Effector memory CD8-positive, alpha-beta T cell (primary cell): ENCODE results near the gene TMEM53.

Experiments used
- ATAC-seq: fragments of 150-1000 bp; cut with Tn5 transposase; replicated peaks from 2 replicates; pipeline ENCODE4 v1.10.0; 2021; ENCODE audit warnings: mild to moderate bottlenecking, moderate library complexity
- DNase-seq, 3 experiments: peaks; one replicate each; pipeline ENCODE4 v3.0.0; 2021
- H3K27ac Mint-ChIP-seq, 2 donors: one replicate each; pipeline ENCODE4 v1.8.0; 2022; ENCODE audit warnings: mild to moderate bottlenecking in 2 of 2, mixed read lengths in 2 of 2, moderate library complexity in 2 of 2
- H3K27me3 Mint-ChIP-seq, 2 donors: one replicate each; pipeline ENCODE4 v1.8.0; 2022; ENCODE audit warnings: mixed read lengths in 2 of 2
- H3K36me3 Mint-ChIP-seq: one replicate; pipeline ENCODE4 v1.8.0; 2022; ENCODE audit warnings: mild to moderate bottlenecking, moderate library complexity, mixed read lengths; ENCODE audit not compliant: insufficient read depth
- H3K4me1 Mint-ChIP-seq, 2 donors: one replicate each; pipeline ENCODE4 v1.8.0; 2022; ENCODE audit warnings: low read depth in 2 of 2, mixed read lengths in 2 of 2
- H3K4me3 Mint-ChIP-seq, 2 donors: one replicate each; pipeline ENCODE4 v1.8.0; 2022; ENCODE audit warnings: mild to moderate bottlenecking in 2 of 2, mixed read lengths in 2 of 2, moderate library complexity in 2 of 2
- H3K9me3 Mint-ChIP-seq, 2 donors: one replicate each; pipeline ENCODE4 v1.8.0; 2022; ENCODE audit warnings: mixed read lengths in 2 of 2

The TMEM53 gene

GRCh38 chr1:44631647-44632539 lies 42.4 kb downstream of the TMEM53 start:
- Mint-ChIP-seq H3K9me3 (peaks cover 3 to 8% of the 10 kb centered on the region in 2 donors), H3K36me3 (peaks cover 35% of the 10 kb centered on the region), H3K4me1 (peaks cover 45 to 46% of the 10 kb centered on the region in 2 donors), H3K4me3 (peak overlapping the region; percentile 92), H3K27ac (peak overlapping the region; percentile 98 to 99), H3K27me3 (no peaks in the 10 kb centered on the region)
- peak; percentile 87 to 89 (median 87) for DNase-seq
- peak; percentile 77 for ATAC-seq

DNA sequence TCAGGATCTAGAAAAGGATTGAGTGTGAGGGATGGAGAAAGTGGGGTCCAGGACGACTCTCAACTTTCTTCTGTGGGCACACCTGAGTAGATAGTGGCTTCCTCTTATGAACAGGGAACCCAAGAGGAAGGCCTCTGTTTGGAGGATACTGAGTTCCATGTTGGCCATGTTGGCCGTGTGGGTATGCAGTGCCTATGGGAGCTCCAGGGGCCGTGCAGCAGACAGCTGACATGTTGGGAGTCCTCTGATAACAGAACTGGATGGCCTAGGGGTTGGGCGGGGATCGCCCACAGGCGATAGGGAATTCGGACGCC lies 43.0 kb downstream of the TMEM53 start:
- peaks cover 29% of the 10 kb centered on the region for H3K36me3 Mint-ChIP-seq
- peak overlapping the region; percentile 98 to 99 for H3K27ac Mint-ChIP-seq
- peaks cover 3 to 8% of the 10 kb centered on the region in 2 donors for H3K9me3 Mint-ChIP-seq
- ATAC-seq = peak; percentile 16
- H3K4me1 Mint-ChIP-seq = peaks cover 45 to 46% of the 10 kb centered on the region in 2 donors
- no peak for DNase-seq
- peak overlapping the region; percentile 92 for H3K4me3 Mint-ChIP-seq
- no peaks in the 10 kb centered on the region for H3K27me3 Mint-ChIP-seq

DNA sequence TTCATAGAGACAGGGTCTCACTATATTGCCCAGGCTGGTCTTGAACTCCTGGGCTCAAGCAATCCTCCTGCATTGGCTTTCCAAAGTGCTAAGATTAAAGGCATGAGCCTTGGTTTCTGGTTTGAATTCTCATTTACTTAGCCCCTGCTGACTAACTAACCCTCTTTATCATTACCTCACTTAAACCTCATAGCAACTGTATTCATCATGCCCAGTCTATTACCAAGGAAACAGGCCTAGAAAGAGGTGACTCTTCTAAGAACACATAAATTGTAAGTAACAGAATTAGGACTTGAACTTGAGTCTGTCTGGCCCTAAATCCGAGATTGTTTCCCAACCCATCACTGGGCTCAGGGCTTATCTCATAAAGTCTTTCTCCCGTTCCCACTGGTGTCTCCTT lies 44.2 kb downstream of the TMEM53 start:
- Mint-ChIP-seq H3K27ac (peak overlapping the region; percentile 98 to 99), H3K4me3 (peak overlapping the region; percentile 92), H3K36me3 (peaks cover 21% of the 10 kb centered on the region), H3K9me3 (peaks cover 3 to 8% of the 10 kb centered on the region in 2 donors), H3K27me3 (no peaks in the 10 kb centered on the region), H3K4me1 (peaks cover 34 to 37% of the 10 kb centered on the region in 2 donors)
- DNase-seq (no peak), ATAC-seq (no peak)

DNA sequence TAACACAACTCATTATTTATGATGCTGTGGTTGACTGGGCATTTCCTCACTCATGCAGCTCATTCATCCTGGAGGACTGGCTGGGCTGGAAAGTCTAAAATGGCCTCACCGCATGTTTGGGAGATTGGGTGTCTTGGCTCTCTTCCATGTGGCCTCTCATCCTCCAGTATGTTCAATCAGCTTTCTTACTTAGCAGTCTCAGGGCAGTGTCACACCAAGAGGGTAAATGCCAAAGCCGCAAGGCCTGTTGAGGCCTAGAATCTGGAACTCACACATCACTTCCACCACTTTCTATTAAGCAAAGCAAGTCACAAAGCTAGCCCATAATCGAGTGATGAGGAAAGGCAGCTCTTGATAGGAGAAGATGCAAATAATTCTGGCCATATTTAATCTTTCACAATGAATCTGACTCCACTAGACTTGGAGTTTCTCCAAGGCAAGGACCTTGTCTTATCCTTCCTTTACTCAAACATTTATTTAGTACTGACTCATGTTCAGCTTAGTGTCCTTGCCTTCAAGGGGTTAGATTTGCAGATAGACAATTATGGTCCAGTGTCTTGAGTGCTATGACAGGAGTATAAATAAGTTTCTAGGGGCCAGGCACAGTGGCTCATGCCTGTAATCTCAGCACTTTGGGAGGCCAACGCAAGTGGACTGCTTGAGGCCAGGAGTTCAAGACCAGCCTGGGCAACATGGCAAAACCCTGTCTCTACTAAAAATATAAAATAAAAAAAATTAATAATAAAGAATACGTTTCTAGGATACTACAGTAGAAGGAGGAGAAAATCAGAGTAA lies 45.1 kb downstream of the TMEM53 start:
- ATAC-seq = no peak
- Mint-ChIP-seq H3K36me3 (peaks cover 17% of the 10 kb centered on the region), H3K9me3 (peaks cover 3 to 8% of the 10 kb centered on the region in 2 donors), H3K4me3 (no peak overlapping the region), H3K27ac (no peak overlapping the region), H3K4me1 (peaks cover 26 to 29% of the 10 kb centered on the region in 2 donors), H3K27me3 (no peaks in the 10 kb centered on the region)
- DNase-seq = no peak

DNA sequence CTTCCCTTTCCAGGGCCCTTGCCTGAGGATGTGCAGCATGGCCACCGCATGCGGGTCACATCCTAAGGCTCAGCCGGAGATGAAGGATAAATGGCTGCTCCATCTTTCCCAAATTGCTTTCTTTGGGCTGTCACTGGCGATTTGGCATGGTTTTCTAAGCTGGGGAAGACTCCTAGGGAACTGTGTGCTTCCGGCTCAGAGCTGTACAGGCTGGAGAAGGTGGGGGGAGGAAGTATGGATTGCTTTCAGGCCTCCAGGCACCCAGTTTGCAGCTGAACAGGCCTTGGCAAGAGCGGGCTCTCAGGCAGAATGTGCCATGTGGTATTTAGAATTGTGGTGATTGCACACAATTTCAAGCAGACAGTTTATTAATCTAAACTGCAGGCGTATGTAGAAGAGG lies 48.9 kb downstream of the TMEM53 start:
- no peaks in the 10 kb centered on the region for H3K36me3 Mint-ChIP-seq
- no peak overlapping the region for H3K27ac Mint-ChIP-seq
- ATAC-seq (no peak), DNase-seq (no peak)
- no peak overlapping the region for H3K4me3 Mint-ChIP-seq
- H3K9me3 Mint-ChIP-seq = peaks cover 0 to 1% of the 10 kb centered on the region in 2 donors
- peaks cover 0 to under 1% of the 10 kb centered on the region in 2 donors for H3K4me1 Mint-ChIP-seq
- peaks cover 0 to 9% of the 10 kb centered on the region in 2 donors for H3K27me3 Mint-ChIP-seq

DNA sequence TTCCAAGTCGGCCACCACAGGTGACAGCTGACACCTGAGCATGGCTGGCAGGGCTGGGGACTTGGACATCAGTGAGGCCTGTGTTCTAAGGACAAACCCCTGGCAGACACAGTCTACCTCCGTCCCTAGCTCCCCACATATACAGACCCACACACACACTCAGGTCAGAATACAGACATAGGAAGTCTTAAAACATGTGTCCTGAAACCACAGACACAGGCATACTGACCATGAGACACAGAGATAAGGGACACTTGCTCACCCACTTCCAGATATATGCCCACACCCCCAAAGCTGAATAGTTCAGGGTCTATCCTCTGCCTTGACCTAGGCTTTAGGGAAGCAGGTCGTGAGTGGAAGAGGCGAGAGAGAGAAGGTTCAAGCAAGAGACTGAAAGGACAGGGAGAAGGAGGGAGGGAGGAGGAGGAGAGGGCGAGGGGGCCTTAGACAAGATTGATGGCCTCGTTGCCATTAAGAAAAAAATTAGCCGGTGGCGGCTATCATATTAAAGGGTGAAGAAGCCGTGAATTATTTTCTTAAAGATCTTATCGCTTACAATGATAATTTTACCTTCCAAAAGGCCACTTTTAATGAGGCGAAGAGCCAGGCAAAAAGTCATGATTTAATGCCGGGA lies 49.9 kb downstream of the TMEM53 start:
- no peaks in the 10 kb centered on the region for H3K36me3 Mint-ChIP-seq
- H3K27ac Mint-ChIP-seq = no peak overlapping the region
- H3K9me3 Mint-ChIP-seq = no peaks in the 10 kb centered on the region
- no peak overlapping the region for H3K4me3 Mint-ChIP-seq
- H3K4me1 Mint-ChIP-seq = no peaks in the 10 kb centered on the region
- peaks cover 0 to 9% of the 10 kb centered on the region in 2 donors for H3K27me3 Mint-ChIP-seq
- DNase-seq (no peak), ATAC-seq (no peak)

DNA sequence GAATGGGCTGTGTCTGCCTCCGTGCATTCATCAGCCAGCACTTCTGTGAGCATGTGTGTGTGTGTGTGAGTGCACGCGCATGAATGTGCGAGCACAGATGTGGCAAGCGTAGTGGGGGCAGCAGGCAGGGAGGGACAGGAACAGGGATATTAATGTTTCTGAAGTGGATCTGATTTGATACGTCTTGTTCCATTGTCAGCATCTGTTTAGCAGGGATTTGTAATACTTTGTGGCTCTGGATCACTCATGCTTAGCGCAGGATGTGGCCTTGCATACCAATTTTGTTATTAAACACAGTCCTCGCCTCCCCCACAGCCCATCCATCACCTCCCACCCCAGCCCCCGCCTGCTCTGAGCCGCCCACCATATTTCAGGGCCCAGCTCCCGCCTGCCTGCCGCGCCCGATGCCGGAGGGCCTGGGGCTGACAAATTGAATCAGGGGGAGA lies 52.4 kb downstream of the TMEM53 start:
- no peaks in the 10 kb centered on the region for H3K36me3 Mint-ChIP-seq
- no peak overlapping the region for H3K4me3 Mint-ChIP-seq
- H3K27ac Mint-ChIP-seq = no peak overlapping the region

GRCh38 chr1:44620072-44620471 lies 54.2 kb downstream of the TMEM53 start:
- no peaks in the 10 kb centered on the region for H3K36me3 Mint-ChIP-seq
- H3K9me3 Mint-ChIP-seq = no peaks in the 10 kb centered on the region
- DNase-seq = no peak
- H3K27me3 Mint-ChIP-seq = peaks cover 0 to 18% of the 10 kb centered on the region in 2 donors
- no peaks in the 10 kb centered on the region for H3K4me1 Mint-ChIP-seq
- H3K27ac Mint-ChIP-seq = no peak overlapping the region
- no peak for ATAC-seq
- H3K4me3 Mint-ChIP-seq = no peak overlapping the region

More for the DNA sequence above, 52.4 kb downstream of the TMEM53 start:
- Mint-ChIP-seq H3K4me1 (no peaks in the 10 kb centered on the region), H3K9me3 (no peaks in the 10 kb centered on the region), H3K27me3 (peaks cover 0 to 18% of the 10 kb centered on the region in 2 donors)
- no peak for DNase-seq
- no peak for ATAC-seq

DNA sequence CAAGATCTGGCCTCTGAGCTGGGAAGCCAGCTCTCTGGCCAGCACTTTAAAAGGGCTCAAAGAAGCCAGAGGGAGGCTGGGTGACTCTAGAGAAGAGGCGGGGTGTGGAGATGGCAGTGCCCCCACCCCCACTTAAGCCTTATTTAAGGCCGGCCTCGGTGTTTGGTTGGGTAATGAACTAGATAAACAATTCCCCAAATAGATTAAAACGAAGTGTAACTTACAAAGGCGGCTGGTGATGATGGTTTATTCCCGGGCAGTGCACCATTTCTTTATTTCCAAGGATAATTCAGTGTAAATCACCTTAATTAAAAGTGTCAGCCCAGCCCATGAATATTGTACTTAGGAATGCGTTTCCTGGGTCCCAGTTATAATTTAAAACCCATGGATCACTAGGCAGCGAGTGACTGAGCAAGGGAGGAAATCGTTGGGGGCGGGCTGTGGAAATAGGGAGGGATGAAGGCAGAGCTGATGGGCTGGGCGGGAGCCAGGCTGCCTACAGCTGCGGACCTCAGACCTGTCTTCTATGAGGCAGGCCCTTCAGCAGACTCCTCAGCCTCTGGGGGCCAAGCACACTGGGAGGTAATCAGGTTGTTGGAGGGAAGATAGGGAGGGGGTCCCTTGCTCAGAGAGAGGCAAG lies 54.9 kb downstream of the TMEM53 start:
- Mint-ChIP-seq H3K27ac (no peak overlapping the region), H3K9me3 (no peaks in the 10 kb centered on the region), H3K36me3 (no peaks in the 10 kb centered on the region), H3K27me3 (peaks cover 0 to 18% of the 10 kb centered on the region in 2 donors), H3K4me3 (no peak overlapping the region), H3K4me1 (no peaks in the 10 kb centered on the region)
- DNase-seq (no peak), ATAC-seq (no peak)

DNA sequence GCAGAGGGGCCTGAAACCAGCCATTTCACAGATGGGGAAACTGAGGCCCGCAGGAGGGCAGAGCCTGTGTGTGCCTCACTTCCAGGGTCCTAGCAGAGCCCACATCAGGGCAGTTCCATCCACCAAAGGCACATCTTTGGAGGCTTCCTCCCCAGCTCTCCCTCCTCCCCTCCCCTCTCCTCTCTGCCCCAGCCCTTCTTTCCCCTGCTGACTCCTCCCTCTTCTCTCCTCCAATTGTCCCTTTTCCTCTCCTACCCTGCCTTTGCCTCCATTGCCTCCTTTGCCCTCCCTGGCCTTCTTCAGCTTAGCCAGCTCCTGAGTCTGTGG lies 56.6 kb downstream of the TMEM53 start:
- Mint-ChIP-seq H3K27me3 (peaks cover 0 to 12% of the 10 kb centered on the region in 2 donors), H3K36me3 (no peaks in the 10 kb centered on the region), H3K4me1 (no peaks in the 10 kb centered on the region), H3K27ac (no peak overlapping the region), H3K4me3 (no peak overlapping the region), H3K9me3 (no peaks in the 10 kb centered on the region)
- ATAC-seq = no peak
- DNase-seq = no peak

GRCh38 chr1:44616991-44617702 lies 57.1 kb downstream of the TMEM53 start:
- ATAC-seq = no peak
- DNase-seq = no peak
- no peaks in the 10 kb centered on the region for H3K36me3 Mint-ChIP-seq
- H3K4me1 Mint-ChIP-seq = no peaks in the 10 kb centered on the region
- peaks cover 0 to 9% of the 10 kb centered on the region in 2 donors for H3K27me3 Mint-ChIP-seq
- H3K27ac Mint-ChIP-seq = no peak overlapping the region
- no peaks in the 10 kb centered on the region for H3K9me3 Mint-ChIP-seq
- no peak overlapping the region for H3K4me3 Mint-ChIP-seq

DNA sequence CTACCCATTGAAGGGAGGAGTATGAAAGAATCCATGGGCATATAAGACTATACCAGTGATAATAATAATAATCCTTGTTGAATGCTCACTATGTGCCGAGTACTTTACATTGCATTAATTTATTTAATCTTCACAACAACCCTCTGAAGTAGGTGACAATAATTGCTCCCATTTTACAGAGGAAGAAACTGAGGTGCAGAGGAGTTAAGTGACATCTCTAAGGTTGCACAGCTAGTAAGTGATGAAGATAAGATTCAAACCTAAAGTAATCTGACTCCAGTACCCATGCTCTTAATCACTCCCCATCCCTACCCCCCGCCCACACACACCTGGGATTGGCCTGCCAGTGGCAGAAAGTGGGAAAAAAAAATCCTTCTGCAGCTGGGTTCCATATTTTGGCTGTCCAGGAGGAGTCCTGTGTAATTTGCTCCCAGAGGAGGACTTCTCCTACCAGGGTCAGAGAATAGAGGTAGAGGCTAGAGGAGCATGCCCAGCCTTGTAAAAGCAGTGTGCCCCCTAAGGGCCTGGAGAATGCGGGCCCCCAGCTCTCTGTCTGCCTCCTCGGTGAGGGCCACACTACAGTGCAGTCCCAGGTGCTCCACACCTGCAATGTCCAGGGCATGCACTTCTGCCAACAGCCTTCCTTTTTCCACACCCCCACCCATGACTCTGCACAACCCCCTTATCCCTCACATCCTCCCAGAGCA lies 57.8 kb downstream of the TMEM53 start:
- H3K36me3 Mint-ChIP-seq = no peaks in the 10 kb centered on the region
- H3K4me3 Mint-ChIP-seq = no peak overlapping the region
- no peak for DNase-seq
- H3K9me3 Mint-ChIP-seq = no peaks in the 10 kb centered on the region
- no peaks in the 10 kb centered on the region for H3K4me1 Mint-ChIP-seq
- peaks cover 0 to 9% of the 10 kb centered on the region in 2 donors for H3K27me3 Mint-ChIP-seq
- ATAC-seq = no peak
- H3K27ac Mint-ChIP-seq = no peak overlapping the region
